ENCODE results near the gene PTGDR2. TPM values are rescaled to one million over a fixed set of nuclear protein-coding genes. Genes with fewer than 3 reads are reported as not detected.

PTGDR2 gene
- total RNA-seq, 1 experiment from 2014 or later: not detected

GRCh38 chr11:60858731-60859464 lies 3.1 kb upstream of the PTGDR2 start:
- DNase-seq (ENCODE audit: low spot score): no peak

GRCh38 chr11:60858236-60858635 lies 2.5 kb upstream of the PTGDR2 start:
- DNase-seq (ENCODE audit: low spot score): no peak

- no peak for DNase-seq (ENCODE audit: low spot score)
These were observed 1.9 kb upstream of the PTGDR2 start for GRCh38 chr11:60857378-60858232.

DNA sequence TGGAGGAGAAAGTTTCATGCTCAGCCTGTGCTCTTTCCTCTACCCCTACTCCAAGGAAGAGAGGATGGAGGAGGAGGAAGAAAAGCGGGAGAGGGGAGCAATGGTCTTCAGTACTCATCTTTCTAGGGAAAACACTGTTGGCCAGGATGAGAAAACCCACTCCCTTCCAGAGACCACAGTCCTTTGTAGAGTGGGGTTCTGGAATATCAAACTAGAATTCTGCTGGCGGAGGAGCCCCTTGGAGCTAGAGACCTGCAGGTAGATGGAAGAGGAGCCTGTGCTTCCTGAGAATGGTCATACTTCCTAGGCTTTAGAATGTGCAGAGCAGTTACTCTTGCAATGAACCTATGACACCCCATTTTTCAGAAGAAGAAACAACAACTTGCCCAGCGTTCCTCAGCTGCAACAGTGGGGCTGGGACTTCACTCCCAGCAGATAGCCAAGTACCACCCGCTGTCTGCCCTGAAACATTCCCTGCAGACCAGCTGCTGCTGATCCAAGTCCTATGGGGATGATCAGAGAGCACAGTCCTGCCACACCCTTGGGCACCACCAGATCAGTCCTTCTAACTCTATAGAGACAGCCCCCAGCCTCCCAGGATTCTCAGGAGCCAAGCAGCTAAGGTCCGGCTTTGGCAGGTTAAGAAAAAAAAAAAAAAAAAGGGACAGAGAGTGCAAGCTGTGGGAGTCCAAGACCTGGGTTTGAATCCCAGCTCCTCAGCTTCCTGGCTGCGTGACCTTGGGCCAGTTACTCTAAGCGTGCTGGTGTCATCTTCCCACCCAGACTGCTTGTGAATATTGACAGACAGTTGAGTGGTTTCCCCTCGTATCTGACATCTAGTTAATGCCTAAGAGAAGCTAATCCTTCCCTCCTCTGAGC lies 664 bp downstream of the PTGDR2 start:
- no peak for DNase-seq (ENCODE audit: low spot score)

- DNase-seq (ENCODE audit: low spot score): no peak
These were observed 1.5 kb downstream of the PTGDR2 start for GRCh38 chr11:60854140-60854846.

DNA sequence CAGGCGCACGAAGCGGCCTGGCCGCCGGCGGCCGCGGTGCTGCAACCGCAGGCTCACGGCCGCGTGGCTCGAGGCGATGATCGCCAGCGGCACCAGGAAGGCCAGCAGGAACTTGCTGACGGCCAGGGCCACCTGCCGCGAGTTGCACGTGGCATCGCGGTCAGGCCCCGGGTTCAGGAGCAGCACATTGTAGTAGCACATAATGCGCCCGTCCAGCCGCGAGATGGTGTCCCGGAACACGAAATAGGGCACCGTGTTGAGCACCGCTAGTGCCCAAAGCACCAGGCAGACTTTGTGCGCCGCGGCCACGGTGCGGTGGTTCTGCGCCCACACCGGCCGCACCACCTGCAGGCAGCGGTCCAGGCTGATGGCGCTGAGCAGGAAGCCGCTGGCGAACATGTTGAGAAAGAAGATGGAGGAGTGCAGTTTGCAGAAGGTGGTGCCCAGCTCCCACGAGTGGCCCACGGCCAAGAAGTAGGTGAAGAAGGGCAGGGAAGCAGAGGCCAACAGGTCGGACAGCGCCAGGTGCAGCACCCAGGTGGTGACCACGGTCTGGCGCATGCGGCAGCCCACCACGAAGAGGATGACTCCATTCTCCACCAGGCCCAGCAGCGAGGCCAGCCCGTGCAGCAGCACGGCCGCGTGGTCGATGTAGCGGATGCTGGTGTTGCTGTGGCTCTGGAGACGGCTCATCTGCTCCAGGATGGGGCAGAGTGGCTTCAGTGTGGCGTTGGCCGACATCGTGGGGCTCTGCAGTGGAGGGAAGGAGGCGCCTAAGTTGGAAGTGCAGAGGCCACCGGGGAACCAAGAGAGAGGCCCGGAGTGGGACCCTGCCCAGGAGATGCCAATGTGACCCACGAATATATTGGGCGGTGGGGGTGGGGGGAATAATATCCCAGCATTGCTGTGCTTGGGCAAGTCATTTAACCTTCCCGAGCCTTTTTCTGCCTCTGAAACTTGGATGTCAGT lies 2.5 kb downstream of the PTGDR2 start:
- no peak for DNase-seq (ENCODE audit: low spot score)

- no peak for DNase-seq (ENCODE audit: low spot score)
These were observed 3.4 kb downstream of the PTGDR2 start for GRCh38 chr11:60852117-60852981.

DNA sequence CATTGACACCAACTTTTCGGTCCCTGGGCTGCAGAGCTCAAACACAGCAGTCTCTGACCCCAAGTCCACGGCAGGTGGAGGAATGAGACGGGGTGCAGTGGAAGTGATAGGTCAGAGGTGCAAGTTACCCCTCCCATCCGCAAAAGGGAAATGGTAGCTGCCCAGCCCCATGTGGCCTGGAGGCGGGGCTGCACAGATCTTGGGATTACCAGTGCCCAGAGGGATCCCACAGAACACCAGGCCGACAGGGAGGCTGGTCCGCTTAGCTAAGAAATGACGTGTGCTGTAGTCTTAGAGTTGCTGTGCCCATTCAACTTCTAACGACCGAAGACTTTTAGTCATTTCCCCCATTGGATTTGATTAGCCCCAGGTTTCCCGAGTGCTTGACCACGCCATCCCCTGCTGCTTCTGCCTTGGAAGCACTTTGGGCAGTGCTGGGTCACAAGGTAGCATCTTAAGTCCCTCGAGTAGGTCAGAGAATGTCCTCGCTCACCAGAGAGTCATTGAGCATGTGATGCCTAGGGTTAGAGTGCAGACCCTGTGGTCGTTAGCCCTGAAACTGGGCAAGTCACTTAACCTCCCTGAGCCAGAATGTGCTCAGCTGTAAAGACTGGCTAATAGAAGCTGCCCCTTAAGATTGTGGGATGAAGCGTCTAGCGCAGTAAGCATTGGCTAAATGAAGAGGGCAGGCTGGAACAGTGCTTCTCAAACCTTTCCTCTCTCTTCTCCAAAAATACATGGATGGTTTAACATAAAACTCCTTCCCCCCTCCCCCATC lies 4.2 kb downstream of the PTGDR2 start:
- DNase-seq (ENCODE audit: low spot score): no peak

GRCh38 chr11:60849641-60850520 lies 5.9 kb downstream of the PTGDR2 start:
- DNase-seq (ENCODE audit: low spot score): no peak

DNA sequence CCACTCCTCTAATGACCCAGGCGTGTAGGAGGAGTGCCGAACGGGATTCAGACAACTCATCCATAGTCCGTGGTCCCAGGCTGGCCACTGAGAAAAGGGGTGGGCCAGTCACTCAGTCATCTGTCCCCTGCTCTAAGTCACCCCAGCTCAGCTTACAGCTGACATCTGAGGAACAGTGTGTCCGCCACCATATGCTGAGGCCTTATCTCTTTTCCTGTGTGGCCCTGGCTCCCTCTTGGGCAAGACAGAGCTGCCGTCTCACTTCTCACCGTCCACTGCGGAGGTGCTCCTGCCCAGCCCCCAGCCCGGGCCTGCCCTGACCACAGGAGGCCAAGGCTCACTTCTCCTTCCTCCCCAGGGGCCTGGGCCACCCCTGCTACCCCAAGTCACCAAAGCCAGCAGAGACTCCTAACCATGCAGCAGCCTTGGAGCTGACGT lies 7.0 kb downstream of the PTGDR2 start:
- DNase-seq (ENCODE audit: low spot score): no peak

DNA sequence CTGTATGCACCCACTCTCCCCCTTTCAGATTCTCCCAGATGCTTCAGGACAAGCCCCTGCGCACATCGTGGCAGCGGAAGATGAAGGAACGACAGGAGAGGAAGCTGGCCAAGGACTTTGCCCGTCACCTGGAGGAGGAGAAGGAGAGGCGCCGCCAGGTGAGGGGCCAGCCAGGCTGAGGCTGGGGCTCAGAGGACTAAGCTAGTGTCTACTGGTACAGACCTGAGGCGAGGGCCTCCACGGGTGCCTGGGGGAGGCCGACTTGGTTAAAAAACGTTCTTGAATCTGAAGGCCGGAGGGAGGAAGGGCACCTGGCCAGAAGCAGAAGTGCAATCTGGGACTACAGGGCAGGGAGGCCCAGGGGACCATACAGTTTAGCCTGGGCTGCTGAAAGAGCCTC lies 7.9 kb downstream of the PTGDR2 start:
- no peak for DNase-seq (ENCODE audit: low spot score)

DNA sequence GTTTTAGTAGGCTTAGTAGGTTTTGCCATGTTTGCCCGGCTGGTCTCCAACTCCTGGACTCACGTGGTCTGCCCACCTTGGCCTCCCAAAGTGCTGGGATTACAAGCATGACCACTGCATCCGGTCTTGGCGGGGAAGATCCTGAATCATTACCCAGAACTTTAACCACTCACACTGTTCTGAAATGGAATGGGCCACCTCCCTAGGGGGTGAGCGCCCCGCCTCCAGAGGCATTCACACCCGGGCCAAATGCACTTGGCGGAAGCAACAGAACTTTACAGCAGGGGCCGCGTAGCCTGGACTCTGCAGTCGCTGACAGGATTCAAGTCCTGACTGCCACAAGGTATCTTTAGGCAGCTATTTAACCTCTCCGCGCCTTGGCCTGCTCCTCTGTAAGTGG lies 8.5 kb downstream of the PTGDR2 start:
- no peak for DNase-seq (ENCODE audit: low spot score)

DNA sequence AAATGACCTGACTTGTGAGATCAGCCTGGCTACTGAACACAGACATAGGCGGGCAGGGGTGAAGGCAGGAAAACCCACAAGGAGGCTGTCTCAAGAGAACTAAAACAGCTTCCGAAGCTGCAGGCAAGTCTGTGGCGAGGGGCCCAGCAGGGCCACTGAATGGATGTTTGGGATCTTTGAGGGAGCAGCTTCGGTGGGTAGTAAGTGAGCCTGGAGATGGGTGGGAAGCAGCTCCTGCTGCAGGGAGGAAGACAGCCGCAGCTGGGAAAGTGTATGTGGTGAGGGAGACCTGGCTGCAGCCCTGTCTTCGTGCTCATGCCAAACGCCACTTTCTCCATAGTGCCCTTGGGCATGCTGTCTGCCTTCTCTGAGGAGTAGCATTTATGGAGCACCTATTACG lies 10.4 kb downstream of the PTGDR2 start:
- no peak for DNase-seq (ENCODE audit: low spot score)

DNA sequence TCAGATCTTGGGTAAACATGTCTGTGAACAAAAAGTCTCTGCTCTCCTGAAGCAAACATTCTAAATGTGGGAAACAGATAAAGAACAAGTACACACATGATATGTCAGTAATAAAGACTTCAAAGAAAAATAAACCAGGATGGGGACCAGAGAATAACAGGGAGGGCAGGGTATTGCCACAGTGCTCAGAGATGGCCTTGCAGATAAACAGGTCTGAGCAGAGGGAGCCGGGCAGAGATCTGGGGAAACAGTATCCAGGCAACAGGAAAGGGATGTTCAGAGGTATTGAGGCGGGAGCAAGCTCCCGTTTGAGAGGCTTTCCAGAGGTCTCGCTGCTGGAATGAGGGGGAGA lies 10.9 kb downstream of the PTGDR2 start:
- DNase-seq (ENCODE audit: low spot score): no peak

GRCh38 chr11:60844045-60844869 lies 11.5 kb downstream of the PTGDR2 start:
- no peak for DNase-seq (ENCODE audit: low spot score)

Measured in A172 (cell line).